Heart left ventricle (tissue), 13 donors: ENCODE results near the gene MFF.

Source experiments
- POLR2A ChIP-seq, 2 donors: fragments of 450-650 bp; IDR thresholded peaks; one replicate each; pipeline ENCODE4 v1.6.1; 2017; ENCODE audit warnings: antibody characterized with exemption in 2 of 2, mild to moderate bottlenecking in 2 of 2, moderate library complexity in 2 of 2
- TF ChIP-seq, protein P1 (sequence below), 12 donors: fragments of 200-600 bp; sonication (generic) in 4 of 12; IDR thresholded peaks; one replicate each; pipeline versions ENCODE4 v1.5.0 to v1.8.0; 2018 to 2022; ENCODE audit warnings: antibody characterized with exemption in 12 of 12, mild to moderate bottlenecking in 5 of 12
- donor health status: ischemic (EF 13 %, LVEDD 7.1; RV severe dilation, severe dysfunction).
- donor health status: DM: no; HTN: yes; CAD: no.
- donor health status: DM: no; HTN: no; CAD: no.
- donor health status: ischemic (EF 25% LVEDD 6.9; RV normal size, moderate dysfunction).
- donor health status: ischemic (EF 25% LVEDD 5.7; RV mildly dilated, moderate dysfunction).
- donor health status: ischemic (EF 35%, LVEDD 5.7; RV mildly dilated, moderate dysfunction).
- donor health status: nonischemic (EF 11% LVEDD 7.7; RV severe dilation, severe dysfunction).
- donor health status: DM: yes; HTN: yes; CAD: no.
- donor health status: PGD.
- donor health status: ischemic (EF 29% LVEDD 5.4; RV normal size, mild dysfunction).
- donor health status: nonischemic (EF 23%, LVEDD 6.1; RV moderate dilation, normal function).

DNA sequence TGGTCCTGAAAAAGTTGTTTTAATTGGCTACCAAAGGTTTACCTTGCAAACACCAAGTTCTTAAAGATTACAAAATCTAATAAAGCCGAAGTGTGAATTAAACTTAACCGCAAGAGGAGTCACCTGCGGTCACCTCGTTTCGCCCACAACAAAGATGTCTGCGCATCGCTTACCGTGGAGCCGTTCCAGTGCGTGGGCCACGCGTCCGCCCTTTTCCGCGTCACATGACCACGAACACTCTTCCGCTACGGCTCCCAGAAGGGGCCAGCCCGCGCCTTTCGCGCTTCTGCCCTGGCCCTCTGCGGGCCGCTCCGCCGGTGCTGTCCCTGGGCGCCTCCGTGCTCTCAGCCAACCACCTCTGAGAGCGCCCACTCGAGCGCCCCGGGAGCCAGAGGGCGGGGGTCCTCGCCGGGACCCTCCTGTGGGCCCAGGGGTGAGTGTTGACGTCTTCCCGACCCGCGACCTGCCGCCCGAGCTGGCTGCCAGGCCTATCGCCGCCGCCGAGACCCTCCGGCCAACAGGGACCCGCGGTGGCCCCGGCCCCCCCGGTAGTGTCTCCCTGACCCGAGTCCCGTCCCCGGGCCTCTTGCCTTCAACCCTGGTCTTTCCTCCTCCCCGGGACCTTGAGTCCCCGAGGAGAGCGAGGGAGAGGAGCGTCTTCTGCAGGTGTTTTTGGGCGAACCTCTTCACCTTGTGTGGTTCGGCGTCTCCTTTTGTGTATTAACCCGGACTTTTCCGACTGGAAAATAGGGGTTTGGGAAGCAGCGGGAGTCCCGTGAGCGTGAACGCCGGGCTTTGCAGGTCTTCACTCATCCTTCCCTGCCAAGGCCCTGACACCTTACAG, at the start of gene MFF:
- TF ChIP-seq, protein P1, sequence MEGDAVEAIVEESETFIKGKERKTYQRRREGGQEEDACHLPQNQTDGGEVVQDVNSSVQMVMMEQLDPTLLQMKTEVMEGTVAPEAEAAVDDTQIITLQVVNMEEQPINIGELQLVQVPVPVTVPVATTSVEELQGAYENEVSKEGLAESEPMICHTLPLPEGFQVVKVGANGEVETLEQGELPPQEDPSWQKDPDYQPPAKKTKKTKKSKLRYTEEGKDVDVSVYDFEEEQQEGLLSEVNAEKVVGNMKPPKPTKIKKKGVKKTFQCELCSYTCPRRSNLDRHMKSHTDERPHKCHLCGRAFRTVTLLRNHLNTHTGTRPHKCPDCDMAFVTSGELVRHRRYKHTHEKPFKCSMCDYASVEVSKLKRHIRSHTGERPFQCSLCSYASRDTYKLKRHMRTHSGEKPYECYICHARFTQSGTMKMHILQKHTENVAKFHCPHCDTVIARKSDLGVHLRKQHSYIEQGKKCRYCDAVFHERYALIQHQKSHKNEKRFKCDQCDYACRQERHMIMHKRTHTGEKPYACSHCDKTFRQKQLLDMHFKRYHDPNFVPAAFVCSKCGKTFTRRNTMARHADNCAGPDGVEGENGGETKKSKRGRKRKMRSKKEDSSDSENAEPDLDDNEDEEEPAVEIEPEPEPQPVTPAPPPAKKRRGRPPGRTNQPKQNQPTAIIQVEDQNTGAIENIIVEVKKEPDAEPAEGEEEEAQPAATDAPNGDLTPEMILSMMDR (IDR thresholded peaks at IDR 0.05) = peak in 6 of 12 donors; percentile 4 to 34 (median 22)
- TF ChIP-seq POLR2A (IDR thresholded peaks at IDR 0.05) = peak in 1 of 2 donors; percentile 69
